DND-41 (cell line): ENCODE results near the gene SCART1.

Source experiments
- ATAC-seq: fragments of 200-7000 bp; cut with Tn5 transposase; 3 replicates; pipeline ENCODE4 v1.9.1; 2021; ENCODE audit warnings: low read depth; ENCODE audit not compliant: insufficient read depth
- DNase-seq: peaks from one replicate; pipeline ENCODE4 v3.0.0-alpha.2; 2020
- H2AFZ ChIP-seq: 2 replicates; pipeline ENCODE4 v1.6.0; 2012; ENCODE audit warnings: low read depth, low read length
- H3K27ac ChIP-seq: 2 replicates; pipeline ENCODE4 v1.5.1; 2012; ENCODE audit warnings: low read length, inconsistent platforms
- H3K27me3 ChIP-seq: fragments of 200-600 bp; sonication (generic); 2 replicates; pipeline ENCODE4 v1.6.0; 2012; ENCODE audit warnings: low read length, mild to moderate bottlenecking, inconsistent platforms; ENCODE audit not compliant: insufficient read depth, poor library complexity
- H3K36me3 ChIP-seq: 2 replicates; pipeline ENCODE4 v1.5.1; 2012; ENCODE audit warnings: low read length, inconsistent platforms; ENCODE audit not compliant: insufficient read depth
- H3K4me1 ChIP-seq: 2 replicates; pipeline ENCODE4 v1.5.1; 2012; ENCODE audit warnings: mild to moderate bottlenecking, low read length; ENCODE audit not compliant: insufficient read depth
- H3K4me2 ChIP-seq: 2 replicates; pipeline ENCODE4 v1.6.0; 2012; ENCODE audit warnings: mild to moderate bottlenecking, moderate library complexity, low read length, inconsistent platforms; ENCODE audit not compliant: insufficient read depth
- H3K4me3 ChIP-seq, 2 experiments: fragments of 200-600 bp in 1 of 2; shearing (Covaris generic) in 1 of 2; 2 replicates each; pipeline ENCODE4 v1.5.1; 2012 to 2016; ENCODE audit warnings: inconsistent platforms in 2 of 2, low read length in 2 of 2, mild to moderate bottlenecking in 2 of 2, low read depth in 1 of 2, moderate library complexity in 1 of 2
- H3K79me2 ChIP-seq: 2 replicates; pipeline ENCODE4 v1.6.0; 2012; ENCODE audit warnings: low read length, inconsistent platforms; ENCODE audit not compliant: insufficient read depth
- H3K9ac ChIP-seq: 2 replicates; pipeline ENCODE4 v1.6.0; 2012; ENCODE audit warnings: low read depth, mild to moderate bottlenecking, inconsistent platforms, low read length, moderate library complexity
- H3K9me3 ChIP-seq: 2 replicates; pipeline ENCODE4 v1.5.1; 2012; ENCODE audit warnings: low read length, moderate library complexity, mild to moderate bottlenecking, inconsistent platforms; ENCODE audit not compliant: insufficient read depth, severe bottlenecking
- H4K20me1 ChIP-seq: 2 replicates; pipeline ENCODE4 v1.6.0; 2012; ENCODE audit warnings: low read length; ENCODE audit not compliant: insufficient read depth
- EZH2 ChIP-seq: IDR thresholded peaks from 3 replicates; pipeline ENCODE4 v1.6.1; 2012; ENCODE audit warnings: borderline replicate concordance, low read depth, mild to moderate bottlenecking, moderate library complexity, low read length, inconsistent platforms; ENCODE audit not compliant: severe bottlenecking
- TF ChIP-seq, protein P1 (sequence below): IDR thresholded peaks from 2 replicates; pipeline ENCODE4 v1.5.1; 2012; ENCODE audit warnings: borderline replicate concordance, low read length, moderate library complexity, mild to moderate bottlenecking; ENCODE audit not compliant: poor library complexity, severe bottlenecking; ENCODE audit errors: extremely low read depth

The SCART1 gene

DNA sequence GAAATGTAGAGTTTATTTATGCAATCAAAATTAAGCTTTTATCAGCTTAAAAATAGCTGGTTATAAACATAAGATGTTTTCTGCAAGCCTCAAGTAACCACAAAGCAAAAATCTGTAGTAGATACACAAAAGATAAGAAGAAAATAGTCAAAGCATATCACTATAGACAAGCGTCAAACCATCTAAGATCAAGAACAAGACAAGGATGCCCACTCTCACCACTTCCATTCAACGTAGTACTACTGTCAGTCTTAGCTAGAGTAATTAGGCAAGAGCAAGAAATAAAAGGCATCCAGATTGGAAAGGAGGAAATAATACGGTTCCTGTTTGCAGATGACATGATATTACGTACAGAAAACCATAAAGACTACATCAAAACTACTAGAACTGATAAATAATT, 56.0 kb downstream of the SCART1 start:
- H3K4me1 ChIP-seq: no peaks in the 10 kb centered on the region
- no peak overlapping the region for H3K27ac ChIP-seq
- no peaks in the 10 kb centered on the region for H3K36me3 ChIP-seq
- TF ChIP-seq, protein P1, sequence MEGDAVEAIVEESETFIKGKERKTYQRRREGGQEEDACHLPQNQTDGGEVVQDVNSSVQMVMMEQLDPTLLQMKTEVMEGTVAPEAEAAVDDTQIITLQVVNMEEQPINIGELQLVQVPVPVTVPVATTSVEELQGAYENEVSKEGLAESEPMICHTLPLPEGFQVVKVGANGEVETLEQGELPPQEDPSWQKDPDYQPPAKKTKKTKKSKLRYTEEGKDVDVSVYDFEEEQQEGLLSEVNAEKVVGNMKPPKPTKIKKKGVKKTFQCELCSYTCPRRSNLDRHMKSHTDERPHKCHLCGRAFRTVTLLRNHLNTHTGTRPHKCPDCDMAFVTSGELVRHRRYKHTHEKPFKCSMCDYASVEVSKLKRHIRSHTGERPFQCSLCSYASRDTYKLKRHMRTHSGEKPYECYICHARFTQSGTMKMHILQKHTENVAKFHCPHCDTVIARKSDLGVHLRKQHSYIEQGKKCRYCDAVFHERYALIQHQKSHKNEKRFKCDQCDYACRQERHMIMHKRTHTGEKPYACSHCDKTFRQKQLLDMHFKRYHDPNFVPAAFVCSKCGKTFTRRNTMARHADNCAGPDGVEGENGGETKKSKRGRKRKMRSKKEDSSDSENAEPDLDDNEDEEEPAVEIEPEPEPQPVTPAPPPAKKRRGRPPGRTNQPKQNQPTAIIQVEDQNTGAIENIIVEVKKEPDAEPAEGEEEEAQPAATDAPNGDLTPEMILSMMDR: no peak
- TF ChIP-seq EZH2: no peak
- H2AFZ ChIP-seq: no peak overlapping the region
- H4K20me1 ChIP-seq: no peaks in the 10 kb centered on the region
- H3K9me3 ChIP-seq: no peaks in the 10 kb centered on the region
- no peaks in the 10 kb centered on the region for H3K27me3 ChIP-seq
- no peak overlapping the region for H3K4me3 ChIP-seq
- H3K79me2 ChIP-seq: no peaks in the 10 kb centered on the region
- no peak overlapping the region for H3K4me2 ChIP-seq
- no peak overlapping the region for H3K9ac ChIP-seq
- DNase-seq (no peak), ATAC-seq (no peak)

DNA sequence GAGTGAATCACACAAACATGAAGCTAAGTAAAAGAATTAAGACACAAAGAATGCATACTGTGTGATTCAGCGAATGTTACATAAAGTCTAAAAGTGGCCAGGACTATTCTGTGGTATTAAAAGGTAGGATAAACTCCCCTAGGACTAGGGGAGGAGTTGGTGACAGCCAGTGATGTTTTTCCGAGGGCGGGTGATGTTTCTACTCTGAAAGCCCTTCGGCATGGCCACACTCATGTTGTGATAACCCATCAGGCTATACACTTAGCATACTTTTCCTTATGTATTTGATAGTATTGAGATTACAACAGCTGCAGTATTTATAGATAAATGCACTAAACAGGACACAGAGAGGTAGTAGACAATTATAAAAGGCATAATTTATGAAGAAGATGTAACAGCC, 57.7 kb downstream of the SCART1 start:
- DNase-seq (no peak), ATAC-seq (no peak)
- H3K4me1 ChIP-seq: no peaks in the 10 kb centered on the region
- TF ChIP-seq, protein P1: no peak
- no peak for TF ChIP-seq EZH2
- no peaks in the 10 kb centered on the region for H4K20me1 ChIP-seq
- H3K4me2 ChIP-seq: no peak overlapping the region
- H3K27me3 ChIP-seq: no peaks in the 10 kb centered on the region
- no peak overlapping the region for H3K4me3 ChIP-seq
- no peak overlapping the region for H3K27ac ChIP-seq
- no peaks in the 10 kb centered on the region for H3K36me3 ChIP-seq
- H2AFZ ChIP-seq: no peak overlapping the region
- H3K9me3 ChIP-seq: no peaks in the 10 kb centered on the region
- H3K9ac ChIP-seq: no peak overlapping the region
- no peaks in the 10 kb centered on the region for H3K79me2 ChIP-seq

DNA sequence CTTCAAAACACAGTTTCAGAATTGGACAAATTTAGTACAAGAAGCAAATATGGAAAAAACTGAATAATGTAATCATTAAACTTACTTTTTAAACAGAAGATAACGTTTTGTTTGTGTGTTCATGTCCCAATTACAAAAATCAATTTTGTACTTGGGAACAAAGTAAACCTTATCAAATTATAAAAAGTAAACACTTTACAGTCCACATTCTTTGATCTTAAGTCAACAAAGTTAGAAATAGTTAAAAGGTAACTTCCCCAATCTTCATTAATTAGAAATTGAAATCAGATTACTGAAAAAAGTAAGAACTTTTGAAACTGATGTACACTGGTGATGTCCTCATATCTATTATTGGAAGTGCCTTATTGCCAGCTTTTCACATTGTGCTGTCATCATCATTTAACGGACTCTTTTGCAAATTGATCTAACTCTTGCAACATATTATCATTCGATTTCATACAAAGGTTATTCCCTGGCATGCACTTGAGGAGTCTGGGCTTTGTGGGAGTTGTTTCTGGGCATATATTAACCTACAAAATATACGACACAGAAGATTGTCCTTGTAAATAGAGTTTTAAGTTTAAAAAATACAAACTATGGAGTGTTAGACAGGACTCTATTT, 58.3 kb downstream of the SCART1 start:
- Histone ChIP-seq H3K27me3 (no peaks in the 10 kb centered on the region), H2AFZ (no peak overlapping the region), H3K4me2 (no peak overlapping the region), H3K9ac (no peak overlapping the region), H4K20me1 (no peaks in the 10 kb centered on the region), H3K36me3 (no peaks in the 10 kb centered on the region), H3K9me3 (no peaks in the 10 kb centered on the region), H3K4me1 (no peaks in the 10 kb centered on the region), H3K79me2 (no peaks in the 10 kb centered on the region), H3K27ac (no peak overlapping the region), H3K4me3 (no peak overlapping the region)
- TF ChIP-seq, protein P1: no peak
- TF ChIP-seq EZH2: no peak
- ATAC-seq: no peak
- DNase-seq: no peak

DNA sequence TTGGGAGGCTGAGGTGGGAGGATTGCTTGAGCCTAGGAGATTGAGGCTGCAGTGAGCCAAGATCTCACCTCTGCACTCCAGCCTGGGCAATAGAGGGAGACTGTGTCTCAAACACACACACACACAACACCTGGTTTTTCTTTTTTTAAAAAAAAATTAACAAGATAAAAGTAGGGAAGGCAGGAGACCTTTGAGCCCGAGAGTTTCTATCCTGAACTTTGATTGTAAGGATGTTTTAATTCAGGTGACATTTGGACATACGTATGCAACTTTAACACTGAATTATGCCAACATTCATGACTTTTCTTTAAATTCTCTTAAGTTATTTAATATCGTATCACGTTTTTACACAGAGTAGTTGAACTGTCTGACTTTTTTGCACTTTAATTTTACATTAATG, 61.7 kb downstream of the SCART1 start:
- ATAC-seq: no peak
- Histone ChIP-seq H3K4me1 (peaks cover 11% of the 10 kb centered on the region), H4K20me1 (no peaks in the 10 kb centered on the region), H2AFZ (no peak overlapping the region), H3K79me2 (no peaks in the 10 kb centered on the region), H3K9me3 (no peaks in the 10 kb centered on the region), H3K4me2 (no peak overlapping the region), H3K27ac (no peak overlapping the region), H3K9ac (no peak overlapping the region), H3K36me3 (no peaks in the 10 kb centered on the region), H3K27me3 (no peaks in the 10 kb centered on the region), H3K4me3 (no peak overlapping the region)
- no peak for DNase-seq
- no peak for TF ChIP-seq EZH2
- TF ChIP-seq, protein P1: no peak
